Pons (tissue), 1 donor: ENCODE data around the gene ZBTB45.

Experiments used
- DNase-seq: peaks from one replicate; pipeline ENCODE4 v3.0.0-alpha.2; 2016; ENCODE audit warnings: low spot score

ZBTB45 gene

DNA sequence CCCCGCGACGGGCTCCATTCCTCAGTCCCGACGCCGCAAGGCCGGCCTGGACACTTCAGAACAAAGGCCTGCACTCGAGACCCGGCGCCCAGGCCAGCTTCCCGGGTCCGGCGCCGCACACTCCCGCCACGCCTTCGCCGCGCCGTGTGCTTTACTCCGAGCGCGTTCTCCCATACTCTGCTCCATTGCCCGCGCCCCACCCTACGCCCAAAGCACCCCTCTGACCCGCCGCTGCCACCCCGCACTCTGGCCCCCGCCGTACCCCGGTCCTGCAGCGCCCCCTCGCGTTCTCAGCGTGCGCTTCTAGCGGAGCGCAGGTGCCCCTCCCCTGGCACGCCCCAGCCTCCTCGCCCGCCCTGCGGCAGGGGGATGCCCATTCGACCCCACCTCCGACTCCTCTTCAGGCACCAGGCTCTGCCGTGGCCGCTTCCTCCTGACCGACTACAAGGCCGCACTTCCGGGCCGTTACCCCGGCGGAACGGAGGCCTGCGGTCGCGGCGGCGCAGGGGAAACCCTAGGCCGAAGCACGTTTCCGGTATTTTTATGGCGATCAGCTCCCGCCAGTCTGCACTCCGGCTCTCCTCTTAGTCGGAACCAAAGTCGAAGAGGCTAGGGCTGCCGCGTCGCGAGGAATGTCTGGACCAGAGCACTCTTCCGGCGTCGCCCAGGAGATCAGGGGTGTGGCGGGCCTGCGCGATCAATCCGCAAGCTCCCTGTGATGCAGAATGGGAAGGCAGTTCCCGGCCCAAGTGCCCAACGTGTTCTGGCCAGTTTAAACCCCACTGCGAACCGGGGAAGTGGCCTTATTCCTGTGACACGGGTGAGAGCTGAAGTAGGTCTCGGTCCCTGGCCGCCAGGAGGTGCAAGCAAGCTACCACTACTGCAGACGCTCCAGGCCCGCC, at the start of gene ZBTB45:
Gene ZBTB45, minus strand, starts transcription at position 456 of the 902 bp plus-strand sequence. CDS start 2,137 bp downstream, outside the sequence.
- peak; percentile 93 for DNase-seq

DNA sequence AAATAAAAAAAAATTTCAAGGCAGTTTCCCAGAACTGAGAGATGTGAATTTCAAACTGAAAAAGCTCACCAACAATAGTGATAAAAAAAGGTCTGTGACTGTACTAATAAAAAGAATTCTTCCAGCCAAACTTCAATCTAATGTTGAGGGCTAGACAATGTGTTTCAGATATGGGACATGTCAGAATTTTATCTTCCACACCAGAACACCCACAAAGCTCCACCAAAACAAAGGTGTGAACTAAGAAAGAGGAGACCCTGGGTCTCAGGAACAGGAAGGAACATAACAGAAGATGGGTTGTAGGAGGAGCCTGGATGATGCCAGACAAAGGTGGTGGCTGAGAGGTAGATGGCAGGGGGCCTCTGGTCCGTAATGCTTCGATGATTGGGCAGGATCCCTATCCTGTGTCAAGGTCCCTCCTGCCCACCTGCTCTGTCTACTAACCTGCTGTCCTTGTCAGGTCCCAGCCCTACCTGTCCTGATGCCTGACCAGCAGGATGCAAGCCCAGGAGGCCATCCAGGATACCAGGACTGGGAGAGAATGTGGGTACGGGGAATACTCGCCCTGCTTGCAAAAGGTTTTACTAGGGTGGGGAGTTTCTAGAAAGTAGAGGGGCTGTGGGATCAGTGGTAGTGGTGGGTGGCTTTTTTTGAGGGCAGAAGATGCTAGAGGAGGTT, 49.0 kb upstream of the ZBTB45 start:
- no peak for DNase-seq

DNA sequence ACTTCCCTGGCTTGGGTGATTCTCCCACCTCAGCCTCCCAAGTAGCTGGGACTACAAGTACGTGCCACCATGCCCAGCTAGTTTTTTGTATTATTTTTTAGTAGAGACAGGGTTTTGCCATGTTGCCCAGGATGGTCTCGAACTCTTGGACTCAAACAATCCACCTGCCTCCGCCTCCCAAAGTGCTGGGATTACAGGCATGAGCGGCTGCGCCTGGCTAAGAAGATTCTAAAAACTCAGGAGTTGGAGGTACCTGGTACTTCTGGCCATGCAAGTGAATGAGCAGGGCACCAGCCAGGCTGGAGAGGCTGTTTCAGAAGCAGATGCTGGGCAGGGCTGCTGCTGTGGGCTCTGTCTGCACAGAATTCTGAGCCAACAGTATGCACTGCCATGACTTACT, 47.4 kb upstream of the ZBTB45 start:
- DNase-seq = no peak

DNA sequence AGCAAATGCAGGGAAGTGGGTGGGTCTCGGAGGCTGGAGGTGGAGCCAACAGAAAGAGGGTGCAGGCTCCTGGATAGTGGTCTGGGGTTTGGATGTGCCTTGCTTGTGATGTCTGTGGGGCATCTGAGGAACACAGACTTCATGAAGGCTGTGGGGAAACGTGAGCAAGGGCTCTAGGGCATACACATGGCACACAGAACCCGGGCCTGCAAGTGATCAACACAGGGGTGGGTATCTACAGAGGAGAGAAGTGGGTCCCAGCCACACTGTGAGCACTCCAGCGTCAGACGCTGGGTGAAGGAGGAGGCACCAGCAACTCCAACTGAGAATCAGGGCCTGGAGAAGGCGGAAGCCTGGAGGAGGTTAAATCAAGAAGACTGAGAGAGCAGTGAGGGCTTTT, 44.2 kb upstream of the ZBTB45 start:
- DNase-seq = no peak

DNA sequence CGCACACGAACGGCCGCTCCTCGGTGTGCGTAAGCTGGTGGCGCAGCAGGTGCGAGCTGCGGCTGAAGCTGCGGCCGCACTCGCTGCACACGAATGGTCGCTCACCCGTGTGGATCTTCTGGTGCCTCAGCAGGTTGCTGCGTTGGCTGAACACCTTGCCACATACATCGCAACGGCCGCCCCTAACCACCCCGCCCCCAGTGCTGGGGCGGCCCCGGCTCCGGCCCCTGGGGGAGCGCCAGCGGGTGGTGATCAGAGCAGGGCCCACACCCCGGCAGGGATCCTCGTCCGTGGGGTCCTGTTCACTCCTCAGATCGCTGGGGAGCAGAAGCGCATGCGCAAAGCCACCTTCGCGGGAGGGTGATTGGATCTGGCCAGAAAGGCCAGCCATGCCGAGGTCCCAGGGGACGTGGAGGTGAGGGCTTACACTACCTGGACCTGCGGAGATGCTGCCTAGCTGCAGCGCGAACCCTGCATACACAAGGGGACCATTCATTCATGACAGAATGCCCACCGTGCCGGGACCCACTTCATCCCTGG, 43.5 kb upstream of the ZBTB45 start:
- DNase-seq = no peak

DNA sequence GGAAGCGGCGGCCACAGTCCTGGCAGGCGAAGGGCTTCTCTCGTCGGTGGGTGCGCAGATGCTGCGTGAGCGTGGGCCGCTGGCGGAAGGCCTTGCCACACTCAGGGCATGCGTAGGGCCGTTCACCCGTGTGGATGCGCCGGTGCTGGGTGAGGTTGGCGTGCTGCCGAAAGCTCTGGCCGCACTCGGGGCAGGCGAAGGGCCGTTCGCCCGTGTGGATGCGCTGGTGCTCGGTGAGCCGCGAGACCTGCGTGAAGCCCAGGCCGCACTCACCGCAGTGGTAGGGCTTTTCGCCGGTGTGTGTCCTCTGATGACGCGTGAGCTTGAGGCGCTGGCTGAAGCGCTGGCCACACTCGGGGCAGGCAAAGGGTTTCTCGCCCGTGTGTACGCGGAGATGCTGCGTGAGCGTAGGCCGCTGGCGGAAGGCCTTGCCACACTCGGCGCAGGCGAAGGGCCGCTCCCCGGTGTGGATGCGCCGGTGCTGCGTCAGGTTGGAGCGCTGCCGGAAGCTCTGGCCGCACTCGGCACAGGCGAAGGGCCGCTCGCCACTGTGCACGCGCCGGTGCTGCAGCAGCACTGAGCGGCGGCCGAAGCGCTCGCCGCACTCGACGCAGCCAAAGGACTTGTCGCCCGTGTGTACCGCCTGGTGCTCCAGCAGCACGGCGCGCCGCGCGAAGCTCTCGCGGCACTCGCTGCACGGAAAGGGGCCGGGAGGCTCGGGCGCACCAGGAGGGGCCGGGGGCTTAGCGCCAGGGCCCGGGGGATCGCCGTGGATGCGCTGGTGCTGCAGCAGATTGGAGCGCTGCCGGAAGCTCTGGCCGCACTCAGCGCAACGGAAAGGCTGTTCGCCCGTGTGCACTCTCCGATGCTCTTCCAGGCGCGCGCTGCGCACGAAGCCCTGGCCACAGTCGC, 42.8 kb upstream of the ZBTB45 start:
- DNase-seq = no peak

DNA sequence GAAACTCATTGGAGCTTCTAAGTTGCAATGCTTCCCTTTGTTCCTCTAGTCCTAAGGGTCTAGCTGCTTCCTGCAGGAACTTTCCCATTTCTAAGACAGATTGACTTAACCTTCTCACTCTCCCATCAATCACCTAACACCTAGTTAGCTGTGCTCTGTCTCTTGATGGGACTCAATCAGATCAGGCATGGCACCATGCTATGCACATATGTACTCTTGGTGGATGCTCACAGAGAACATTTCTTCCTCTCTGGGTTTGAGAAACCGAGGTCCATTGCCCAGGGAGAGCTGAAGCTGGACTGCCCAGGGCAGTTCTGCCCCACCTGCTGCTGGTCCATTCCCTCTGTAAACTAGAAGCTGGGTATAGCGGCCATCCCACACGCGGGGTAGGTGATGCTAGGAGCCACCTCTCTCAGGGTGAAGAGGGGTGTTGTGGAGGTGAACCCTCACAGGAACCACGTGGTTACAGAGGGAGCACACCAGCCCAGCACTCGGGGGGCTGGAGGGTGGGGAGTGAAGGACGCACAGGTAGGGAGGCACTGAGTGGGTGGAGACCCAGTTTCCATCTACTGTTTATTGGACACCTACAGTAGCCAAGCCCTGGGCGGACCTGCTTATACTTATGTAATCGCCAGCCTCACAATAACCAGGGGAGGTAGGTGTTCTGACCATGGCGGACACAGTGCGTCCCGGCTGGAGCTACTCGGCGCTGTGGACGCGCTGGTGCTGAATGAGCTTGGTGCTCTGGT, 41.9 kb upstream of the ZBTB45 start:
- DNase-seq = no peak

DNA sequence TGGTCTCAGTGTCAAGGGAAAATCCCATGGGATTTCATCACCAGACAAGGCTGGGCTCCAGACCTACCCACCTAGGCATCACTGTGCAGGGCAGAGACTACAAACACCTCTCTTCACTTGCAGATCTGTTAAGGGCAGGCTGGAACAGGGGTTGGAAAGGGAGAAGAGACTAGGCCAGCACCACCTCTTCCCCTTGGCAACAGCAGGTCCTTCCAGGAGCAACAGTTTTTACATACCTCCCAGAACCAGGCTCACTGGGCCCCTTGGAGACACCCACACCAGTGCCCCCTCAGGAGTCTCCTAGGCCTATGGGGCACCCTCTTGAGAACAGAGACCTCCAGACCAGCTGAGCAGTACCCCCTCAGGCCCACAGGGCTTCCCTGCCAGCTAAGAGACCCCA, 41.3 kb upstream of the ZBTB45 start:
- no peak for DNase-seq

DNA sequence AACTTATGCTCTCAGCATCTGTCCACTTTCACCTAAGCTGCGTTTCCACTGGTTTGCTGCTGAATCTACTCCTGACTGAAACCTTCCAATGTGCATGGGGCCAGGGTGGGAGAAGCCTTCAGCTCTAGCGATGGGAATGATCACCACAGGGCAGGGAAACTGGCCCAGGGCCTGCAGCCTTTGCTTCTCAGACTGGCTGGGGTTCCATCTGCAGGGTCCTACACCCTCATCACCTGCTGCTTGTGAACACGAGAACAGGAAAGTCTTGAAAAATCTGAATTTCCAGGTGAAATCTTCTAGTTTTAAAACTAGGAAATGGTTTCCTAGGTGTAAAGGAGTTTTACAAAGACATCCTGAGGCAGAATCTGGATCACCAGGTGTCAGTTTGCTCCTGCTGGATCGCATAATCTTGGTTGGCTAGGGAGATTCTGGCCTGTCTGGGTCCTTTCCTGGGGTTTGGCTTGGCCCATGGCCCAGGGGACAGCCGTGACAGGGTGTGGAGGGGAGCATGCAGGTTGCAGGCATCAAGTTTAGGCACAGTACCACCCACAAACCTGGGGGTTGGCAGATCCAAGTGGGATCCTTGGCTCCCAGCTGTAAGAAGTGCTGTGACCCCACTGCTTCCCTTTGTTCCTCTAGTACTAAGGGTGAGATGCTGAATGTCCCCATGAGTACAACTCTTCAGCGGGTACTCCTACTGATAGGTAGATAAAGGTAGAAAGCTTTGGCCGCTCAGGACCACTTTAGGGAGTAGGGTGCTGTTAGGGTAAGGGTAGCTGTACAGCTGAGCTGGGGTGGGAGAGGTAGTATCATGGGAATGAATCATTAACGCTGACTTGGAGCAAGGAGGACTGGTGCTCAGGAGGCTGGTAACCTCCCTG, 40.6 kb upstream of the ZBTB45 start:
- DNase-seq = no peak

DNA sequence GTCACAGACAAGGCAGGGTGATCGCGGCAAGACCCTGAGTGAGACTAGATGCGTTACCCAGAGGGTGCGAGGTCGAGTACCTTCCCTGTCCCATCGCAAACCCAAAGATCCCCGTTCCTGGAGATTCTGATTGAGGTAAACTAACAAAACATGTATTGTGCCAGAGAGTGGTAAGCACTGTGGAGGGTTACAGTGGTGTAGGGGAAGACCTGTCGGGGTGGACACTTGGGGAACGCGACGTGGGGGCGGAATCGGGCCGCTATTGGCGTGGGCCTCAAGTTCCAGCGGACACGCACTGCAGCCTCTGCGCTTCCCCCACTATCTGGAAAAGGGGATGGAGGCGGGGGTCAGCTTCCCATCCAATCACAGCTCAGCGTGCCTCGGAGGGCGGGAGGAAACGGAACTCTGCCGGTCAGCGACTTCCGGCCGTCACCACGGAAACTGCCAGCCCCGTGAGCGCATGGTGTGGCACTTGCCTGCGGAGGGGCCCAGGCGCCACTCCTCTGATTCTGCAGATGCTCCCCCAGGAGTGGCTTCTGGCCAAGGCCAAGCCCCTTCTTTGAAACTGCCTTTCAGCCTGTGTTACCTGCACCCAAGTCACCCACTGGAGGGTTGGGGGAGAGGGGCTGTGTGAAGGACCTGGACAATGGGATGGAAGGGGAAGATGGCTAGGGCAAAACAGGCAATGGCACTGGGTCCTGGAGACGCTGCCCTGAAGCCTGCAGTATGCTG, 39.8 kb upstream of the ZBTB45 start:
- DNase-seq = peak; percentile 90

DNA sequence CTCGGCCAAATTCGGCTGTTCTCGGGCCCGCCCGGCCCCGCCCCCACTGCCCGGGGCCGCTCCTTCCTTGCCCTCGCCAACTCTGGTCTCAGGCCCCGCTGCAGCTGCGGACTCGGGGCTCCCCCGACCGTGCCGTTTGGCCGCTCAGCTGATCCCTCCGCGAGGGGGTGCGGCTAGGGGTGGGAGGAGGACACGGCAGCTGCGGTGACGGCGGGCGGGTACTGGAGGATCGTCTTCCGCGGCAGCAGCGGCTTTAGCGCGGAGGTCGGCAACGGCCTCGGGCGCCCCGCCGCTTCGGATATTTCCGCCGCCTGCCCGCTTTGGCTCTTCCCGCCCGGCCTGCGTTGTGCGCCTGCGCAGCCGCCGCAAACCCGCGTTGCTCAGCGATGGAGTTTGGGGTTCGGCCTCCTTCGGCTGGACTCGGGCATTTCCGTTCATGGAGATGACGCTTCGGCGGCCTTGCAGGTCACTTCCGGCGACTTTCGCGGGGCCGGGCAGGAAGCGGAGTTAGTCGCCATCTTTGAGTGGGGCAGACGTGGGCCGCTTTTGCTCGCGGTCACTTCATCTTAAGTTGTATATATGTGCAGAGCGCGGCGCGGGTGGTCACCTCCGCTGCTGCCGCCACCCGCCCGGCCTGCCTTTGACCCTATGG, 39.1 kb upstream of the ZBTB45 start:
- DNase-seq = peak; percentile 97

DNA sequence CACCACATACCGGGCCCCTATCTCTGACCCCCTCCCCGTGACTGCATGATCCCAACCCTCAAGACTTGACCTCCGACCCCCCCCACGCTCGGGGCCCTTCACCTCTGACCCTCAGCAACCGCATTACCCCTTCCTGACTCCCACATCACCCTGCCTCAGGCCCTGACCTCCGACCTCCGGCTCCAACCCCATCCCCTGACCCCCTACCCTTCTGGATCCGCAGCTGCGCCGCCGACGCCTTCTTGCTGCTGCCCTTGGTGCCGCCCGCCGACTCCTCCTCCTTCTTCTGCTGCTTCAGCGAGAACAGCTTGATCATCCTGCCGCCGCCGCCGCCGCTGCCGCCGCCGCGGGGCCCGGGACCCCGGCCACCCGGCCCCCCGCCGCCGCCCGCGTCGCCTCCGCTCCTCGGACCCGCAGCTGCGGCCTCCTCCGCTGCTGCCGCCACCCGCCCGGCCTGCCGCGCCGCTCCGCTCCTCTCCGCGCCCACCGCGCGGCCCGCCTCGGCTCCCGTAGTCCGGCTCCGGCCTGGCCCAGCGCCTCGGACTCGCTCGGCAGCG, 38.5 kb upstream of the ZBTB45 start, which contains the start of gene UBE2M:
Gene UBE2M, minus strand, starts transcription at position 546 of the 557 bp plus-strand sequence. Its CDS starts 230 bp downstream, at position 316.
- no peak for DNase-seq

DNA sequence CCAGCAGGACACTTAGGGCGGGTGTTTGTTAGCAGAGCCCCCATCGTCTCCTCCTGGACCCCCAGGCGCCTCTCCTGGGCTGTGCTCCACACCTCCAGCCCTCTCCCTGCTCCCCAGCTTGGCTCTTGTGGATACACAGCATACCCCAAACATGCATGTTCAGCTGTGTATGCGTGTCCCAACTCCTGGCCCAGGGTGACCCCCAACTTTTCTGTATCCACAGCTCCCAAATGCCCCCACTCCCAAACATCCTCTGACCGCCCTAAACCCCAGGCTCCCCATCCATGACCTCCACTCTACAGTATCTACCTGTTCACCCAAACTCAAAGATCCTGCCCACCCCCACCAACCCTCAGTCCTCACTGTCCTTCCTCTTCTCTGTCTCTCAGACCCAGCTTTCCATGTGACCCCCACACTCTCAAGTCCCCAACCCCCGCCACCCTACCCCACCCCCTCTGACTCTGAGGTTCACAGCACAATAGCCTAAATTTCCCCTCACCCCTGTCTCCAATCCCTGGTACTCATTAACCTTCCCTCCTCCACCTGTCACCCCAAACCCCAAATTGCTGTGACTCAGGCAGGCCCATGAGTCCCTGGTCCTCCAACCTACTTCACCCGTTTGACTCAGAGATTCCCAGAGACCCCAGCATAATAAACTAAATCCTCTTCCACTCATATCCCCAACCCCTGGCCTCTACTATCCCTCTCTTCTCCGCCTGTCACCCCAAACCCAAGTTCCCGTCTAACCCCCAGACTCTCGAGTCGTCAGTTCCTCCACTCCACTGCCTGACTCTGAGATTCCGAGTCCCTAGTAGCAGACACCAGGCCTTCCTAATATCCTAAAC, 37.8 kb upstream of the ZBTB45 start:
- DNase-seq = no peak

DNA sequence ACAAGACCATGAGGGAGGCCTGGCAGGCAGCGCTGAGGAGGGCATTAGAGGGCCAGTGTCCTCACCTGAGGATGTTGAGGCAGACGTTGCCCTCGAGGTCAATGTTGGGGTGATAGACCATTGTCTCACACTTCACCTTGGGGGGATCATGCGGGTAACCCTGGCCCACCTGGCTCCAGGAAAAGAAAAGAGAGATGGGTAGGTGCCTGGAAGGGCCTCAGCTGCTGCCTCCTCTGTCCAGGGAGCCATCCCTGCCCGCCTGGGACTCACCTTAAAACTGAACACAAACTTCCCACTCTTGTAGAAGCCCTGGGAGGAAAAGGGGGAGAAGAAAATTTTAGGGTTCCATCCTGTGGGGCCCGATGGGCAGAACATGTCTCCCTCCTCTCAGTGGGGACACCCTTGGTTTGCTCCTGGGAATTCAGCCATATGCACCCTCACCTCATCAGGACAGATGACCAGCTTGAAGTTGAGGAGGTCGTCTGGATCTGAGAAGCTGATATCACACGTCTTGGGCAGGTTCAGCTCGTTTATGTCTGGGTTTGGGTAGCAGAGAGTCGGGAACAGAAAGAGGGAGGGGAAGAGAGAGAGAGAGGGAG, 37.1 kb upstream of the ZBTB45 start:
- no peak for DNase-seq

DNA sequence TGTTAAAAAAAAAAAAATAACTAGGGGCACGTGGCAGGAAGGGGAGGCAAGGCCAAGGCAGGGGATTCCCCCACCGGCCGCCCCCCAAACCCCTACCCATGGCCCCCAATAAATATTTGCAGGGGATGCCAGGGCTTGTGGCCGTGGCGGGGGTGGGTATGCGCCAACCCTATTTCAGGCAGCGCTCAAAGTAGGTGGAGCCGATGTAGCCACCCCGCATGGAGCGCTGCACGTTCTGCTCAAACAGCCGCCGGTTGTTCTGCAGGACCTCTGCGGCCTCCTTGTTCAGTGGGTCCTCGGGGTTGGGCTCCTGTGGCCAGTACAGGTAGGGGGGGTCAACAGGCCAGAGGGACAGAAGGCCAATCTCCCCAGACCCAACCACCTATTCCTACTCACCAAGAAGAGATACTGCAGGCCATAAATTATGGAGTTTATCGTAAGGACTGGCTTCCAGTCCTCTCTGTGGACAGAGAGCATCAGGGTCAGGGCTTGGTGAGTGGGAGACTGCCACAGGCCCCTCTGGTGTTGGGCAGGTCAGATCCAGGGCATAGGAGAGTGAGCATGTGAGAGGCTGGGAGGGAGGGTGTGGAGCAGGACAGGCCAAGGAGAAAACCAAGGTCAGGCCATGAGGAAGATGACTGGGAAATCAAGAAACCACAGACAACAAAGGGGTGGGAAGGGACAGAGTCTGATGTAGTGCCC, 36.5 kb upstream of the ZBTB45 start:
- no peak for DNase-seq

DNA sequence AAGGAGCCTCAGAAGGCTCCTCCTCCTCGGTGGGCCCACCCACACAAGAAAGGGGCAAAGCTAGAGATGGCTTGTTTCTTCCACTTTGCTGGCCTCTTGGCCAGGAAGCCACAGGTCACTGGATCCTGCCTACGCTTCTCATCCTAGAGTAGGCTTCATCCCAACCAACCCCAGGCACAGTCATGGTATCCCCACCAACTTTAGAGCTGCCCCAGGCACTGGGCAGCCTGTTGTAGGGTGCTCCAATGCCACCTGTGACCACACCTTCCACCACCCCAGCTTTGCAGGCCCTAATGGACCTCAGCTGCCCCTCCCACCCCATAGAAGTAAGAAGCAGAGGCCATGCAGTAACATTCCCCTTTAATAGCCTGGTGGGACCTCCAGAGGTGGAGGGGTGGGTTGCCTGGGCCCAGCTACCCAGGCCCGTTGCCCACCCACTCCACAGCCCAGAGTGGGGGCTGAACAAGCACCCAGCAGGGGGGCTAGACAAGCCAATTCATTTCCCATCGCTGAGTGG, 35.8 kb upstream of the ZBTB45 start:
- no peak for DNase-seq
